ENCODE data around the gene DNASE1L1. TPM values are rescaled to one million over a fixed set of nuclear protein-coding genes. Genes with fewer than 3 reads are reported as not detected.

The DNASE1L1 gene
- total and polyA plus RNA-seq, 7 donors: 42.2 to 149 (median 75.1) TPM

GRCh38 chrX:154370300-154371016, 38.6 kb downstream of the DNASE1L1 start:
- no peaks in the 10 kb centered on the region for H3K36me3 ChIP-seq (ENCODE audit: insufficient read depth in 1 of 2, low read depth in 1 of 2)
- H3K4me1 ChIP-seq: peaks cover 8% of the 10 kb centered on the region
- H3K27me3 ChIP-seq (ENCODE audit: insufficient read depth in 3 of 3, low read length in 2 of 3): no peaks in the 10 kb centered on the region
- H3K4me3 ChIP-seq: peak overlapping the region; percentile 69
- DNase-seq (peak; percentile 43 to 61), ATAC-seq (no peak)
- no peaks in the 10 kb centered on the region for H3K9me3 ChIP-seq
- H3K27ac ChIP-seq: peak overlapping the region; percentile 71
- intact Hi-C loops (cut with DNase I): no loop called here
- TF ChIP-seq CTCF (IDR thresholded peaks at IDR 0.05): no peak
- 2 to 38% (median 9%) methylated on average over 6 to 61 of the region's 63 CpGs for WGBS, 3 donors

GRCh38 chrX:154369449-154370299, 39.4 kb downstream of the DNASE1L1 start:
- peak overlapping the region; percentile 69 for H3K4me3 ChIP-seq
- peaks cover 0 to 7% of the 10 kb centered on the region in 2 donors for H3K36me3 ChIP-seq (ENCODE audit: insufficient read depth in 1 of 2, low read depth in 1 of 2)
- no peaks in the 10 kb centered on the region for H3K9me3 ChIP-seq
- TF ChIP-seq CTCF (IDR thresholded peaks at IDR 0.05): no peak
- peaks cover 8% of the 10 kb centered on the region for H3K4me1 ChIP-seq
- H3K27me3 ChIP-seq (ENCODE audit: insufficient read depth in 3 of 3, low read length in 2 of 3): no peaks in the 10 kb centered on the region
- peak overlapping the region; percentile 71 for H3K27ac ChIP-seq
- ATAC-seq (peak; percentile 11 to 29 (median 16)), DNase-seq (peak; percentile 80 to 81)
- WGBS, 3 donors: 32 to 49% (median 34%) methylated on average over 10 to 13 of the region's 13 CpGs
- intact Hi-C loops (cut with DNase I): no loop called here

- Histone ChIP-seq H3K27me3 (ENCODE audit: insufficient read depth in 3 of 3, low read length in 2 of 3) (no peaks in the 10 kb centered on the region), H3K36me3 (ENCODE audit: insufficient read depth in 1 of 2, low read depth in 1 of 2) (peaks cover 0 to 8% of the 10 kb centered on the region in 2 donors), H3K4me3 (peak overlapping the region; percentile 69), H3K9me3 (no peaks in the 10 kb centered on the region), H3K27ac (peak overlapping the region; percentile 71), H3K4me1 (peaks cover 3% of the 10 kb centered on the region)
- ATAC-seq (peak; percentile 7 to 44 (median 19)), DNase-seq (peak; percentile 83 to 84)
- WGBS, 3 donors: 36 to 50% (median 49%) methylated on average over 2 to 16 of the region's 16 CpGs
- TF ChIP-seq CTCF (IDR thresholded peaks at IDR 0.05): no peak
- intact Hi-C loops (cut with DNase I): no loop called here
These were observed 40.2 kb downstream of the DNASE1L1 start for GRCh38 chrX:154368630-154369448.

GRCh38 chrX:154367474-154368308, 41.4 kb downstream of the DNASE1L1 start:
- WGBS, 3 donors: 63 to 85% (median 77%) methylated on average over 9 to 31 of the region's 31 CpGs
- no peak for TF ChIP-seq CTCF (IDR thresholded peaks at IDR 0.05)
- Histone ChIP-seq H3K9me3 (no peaks in the 10 kb centered on the region), H3K4me1 (peaks cover 3% of the 10 kb centered on the region), H3K36me3 (ENCODE audit: insufficient read depth in 1 of 2, low read depth in 1 of 2) (peaks cover 0 to 13% of the 10 kb centered on the region in 2 donors), H3K27me3 (ENCODE audit: insufficient read depth in 3 of 3, low read length in 2 of 3) (no peaks in the 10 kb centered on the region), H3K27ac (peak overlapping the region; percentile 71), H3K4me3 (peak overlapping the region; percentile 69)
- no peak for DNase-seq
- intact Hi-C loops (cut with DNase I): no loop called here
- no peak for ATAC-seq

Data from psoas muscle (tissue), 8 donors.